WTC11 (cell line): Measurements from ENCODE around the gene CD300A. TPM values are rescaled to one million over a fixed set of nuclear protein-coding genes. Genes with fewer than 3 reads are reported as not detected.

Source experiments
- ATAC-seq: fragments of 200-7000 bp; cut with Tn5 transposase; 2 replicates; pipeline ENCODE4 v1.10.0; 2021; ENCODE audit warnings: mild to moderate bottlenecking, moderate library complexity
- CTCF ChIA-PET: fragments of 300-600 bp; sonication (Branson Sonifier 250); formaldehyde crosslinking; loops from one replicate; lab custom pipeline; 2021; ENCODE audit warnings: antibody characterized with exemption; lab: Charles Lee
- POLR2A ChIA-PET: fragments of 350-600 bp; sonication (Branson Sonifier 250); formaldehyde crosslinking; loops from one replicate; lab custom pipeline; 2021; ENCODE audit warnings: antibody characterized with exemption; lab: Charles Lee
- DNase-seq: peaks from one replicate; pipeline ENCODE4 v3.0.0; 2021; ENCODE audit warnings: low spot score
- H3K27ac Mint-ChIP-seq: 2 replicates; pipeline ENCODE4 v1.8.0; 2021; ENCODE audit warnings: mixed read lengths
- H3K27me3 Mint-ChIP-seq: 2 replicates; pipeline ENCODE4 v1.8.0; 2021; ENCODE audit warnings: low read depth, mild to moderate bottlenecking, moderate library complexity, mixed read lengths
- H3K36me3 Mint-ChIP-seq: 2 replicates; pipeline ENCODE4 v1.8.0; 2021; ENCODE audit warnings: mixed read lengths
- H3K4me1 Mint-ChIP-seq: 2 replicates; pipeline ENCODE4 v1.8.0; 2022; ENCODE audit warnings: mixed read lengths
- H3K4me3 Mint-ChIP-seq: 2 replicates; pipeline ENCODE4 v1.8.0; 2021; ENCODE audit warnings: mild to moderate bottlenecking, moderate library complexity, mixed read lengths
- H3K9me3 Mint-ChIP-seq: 2 replicates; pipeline ENCODE4 v1.8.0; 2021; ENCODE audit warnings: mixed read lengths
- AFF4 ChIP-seq: sonication (generic); formaldehyde crosslinking; IDR thresholded peaks from 2 replicates; pipeline ENCODE4 v1.8.1; 2023; ENCODE audit warnings: mild to moderate bottlenecking, missing genetic modification reagents, borderline replicate concordance
- ESRRA ChIP-seq: sonication (generic); formaldehyde crosslinking; IDR thresholded peaks from 2 replicates; pipeline ENCODE4 v1.8.1; 2022; ENCODE audit warnings: mild to moderate bottlenecking, missing genetic modification reagents, borderline replicate concordance
- ETV6 ChIP-seq: sonication (generic); formaldehyde crosslinking; IDR thresholded peaks from 2 replicates; pipeline ENCODE4 v1.8.1; 2022; ENCODE audit warnings: mild to moderate bottlenecking, missing genetic modification reagents
- JAZF1 ChIP-seq: fragments of 250-450 bp; sonication (Bioruptor Pico); IDR thresholded peaks from 2 replicates; pipeline ENCODE4 v1.9.0; 2021; ENCODE audit warnings: moderate library complexity, mild to moderate bottlenecking, inconsistent platforms
- KAT7 ChIP-seq: sonication (generic); formaldehyde crosslinking; IDR thresholded peaks from 2 replicates; pipeline ENCODE4 v1.8.1; 2023; ENCODE audit warnings: missing genetic modification reagents, mild to moderate bottlenecking, borderline replicate concordance
- MYBL2 ChIP-seq: sonication (generic); formaldehyde crosslinking; IDR thresholded peaks from 2 replicates; pipeline ENCODE4 v1.8.1; 2023; ENCODE audit warnings: mild to moderate bottlenecking, moderate library complexity, missing genetic modification reagents
- NFYB ChIP-seq: sonication (generic); formaldehyde crosslinking; conservative IDR thresholded peaks from 2 replicates; pipeline ENCODE4 v1.8.0; 2022; ENCODE audit warnings: low read depth, missing genetic modification reagents
- OVOL2 ChIP-seq: fragments of 250-450 bp; sonication (Bioruptor Pico); IDR thresholded peaks from 2 replicates; pipeline ENCODE4 v1.9.0; 2021; ENCODE audit warnings: mild to moderate bottlenecking, borderline replicate concordance
- PRDM15 ChIP-seq: sonication (generic); formaldehyde crosslinking; IDR thresholded peaks from 2 replicates; pipeline ENCODE4 v1.8.0; 2022; ENCODE audit warnings: missing genetic modification reagents
- SMAD4 ChIP-seq: sonication (generic); formaldehyde crosslinking; IDR thresholded peaks from 2 replicates; pipeline ENCODE4 v1.8.0; 2022; ENCODE audit warnings: mild to moderate bottlenecking, missing genetic modification reagents
- SP1 ChIP-seq: sonication (generic); formaldehyde crosslinking; conservative IDR thresholded peaks from 2 replicates; pipeline ENCODE4 v1.8.1; 2022; ENCODE audit warnings: missing genetic modification reagents
- TP53 ChIP-seq: sonication (generic); formaldehyde crosslinking; IDR thresholded peaks from 2 replicates; pipeline ENCODE4 v1.8.1; 2023; ENCODE audit warnings: mild to moderate bottlenecking, missing genetic modification reagents
- ZBTB21 ChIP-seq: sonication (generic); formaldehyde crosslinking; IDR thresholded peaks from 2 replicates; pipeline ENCODE4 v1.8.1; 2023; ENCODE audit warnings: mild to moderate bottlenecking, missing genetic modification reagents, borderline replicate concordance
- ZNF423 ChIP-seq: fragments of 250-450 bp; sonication (Bioruptor Pico); IDR thresholded peaks from 2 replicates; pipeline ENCODE4 v2.1.2; 2022; ENCODE audit warnings: mild to moderate bottlenecking, moderate library complexity
- total RNA-seq: library from RNA; stranded (reverse); gene quantifications from 3 replicates; pipeline ENCODE4 v1.2.3, GENCODE V29; 2021
- TF ChIP-seq, protein P1 (sequence below): sonication (generic); formaldehyde crosslinking; IDR thresholded peaks from 2 replicates; pipeline ENCODE4 v1.8.0; 2023; ENCODE audit warnings: missing genetic modification reagents
- TF ChIP-seq, protein P2 (sequence below): sonication (generic); formaldehyde crosslinking; IDR thresholded peaks from 2 replicates; pipeline ENCODE4 v1.8.1; 2023; ENCODE audit warnings: mild to moderate bottlenecking, missing genetic modification reagents, moderate library complexity
- TF ChIP-seq, protein P3 (sequence below): sonication (generic); formaldehyde crosslinking; IDR thresholded peaks from 2 replicates; pipeline ENCODE4 v1.8.0; 2022; ENCODE audit warnings: mild to moderate bottlenecking, missing genetic modification reagents
- TF ChIP-seq, protein P4 (sequence below): sonication (generic); formaldehyde crosslinking; conservative IDR thresholded peaks from 2 replicates; pipeline ENCODE4 v1.8.1; 2023; ENCODE audit warnings: mild to moderate bottlenecking, low read depth, missing genetic modification reagents, moderate library complexity

CD300A gene
- total RNA-seq, 1 experiment from 2014 or later = 1.1 TPM

DNA sequence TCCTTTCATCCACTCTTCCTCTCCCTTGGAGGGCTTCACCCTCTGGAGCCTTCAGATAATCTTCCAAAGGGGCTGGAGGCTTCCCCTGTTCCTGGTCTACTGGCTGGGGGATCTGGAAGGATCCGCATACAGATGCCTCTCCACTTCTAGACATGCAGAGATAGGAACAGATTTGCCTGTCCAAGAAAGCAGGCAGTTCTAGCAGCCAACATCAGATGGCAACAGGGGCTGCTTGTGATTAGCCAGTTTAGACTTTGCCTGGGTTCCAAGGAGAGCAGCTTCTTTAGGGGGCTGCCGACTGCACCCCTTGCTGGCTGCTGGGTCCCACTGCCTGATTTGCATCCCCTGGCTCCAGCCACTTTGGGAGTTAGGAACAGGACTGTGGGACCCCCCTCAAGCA, 6.2 kb upstream of the CD300A start:
- DNase-seq (no peak), ATAC-seq (no peak)
- Mint-ChIP-seq H3K4me3 (no peak overlapping the region), H3K27me3 (peaks cover 5% of the 10 kb centered on the region), H3K27ac (no peak overlapping the region), H3K9me3 (no peaks in the 10 kb centered on the region), H3K36me3 (no peaks in the 10 kb centered on the region), H3K4me1 (peaks cover 15% of the 10 kb centered on the region)
- TF ChIP-seq ETV6 (no peak), JAZF1 (CRISPR knock-in tag) (no peak), KAT7 (CRISPR knock-in tag) (no peak), TP53 (CRISPR knock-in tag) (no peak), NFYB (no peak), ZNF423 (CRISPR knock-in tag) (no peak), SMAD4 (no peak), ZBTB21 (CRISPR knock-in tag) (no peak)
- TF ChIP-seq, protein P1, sequence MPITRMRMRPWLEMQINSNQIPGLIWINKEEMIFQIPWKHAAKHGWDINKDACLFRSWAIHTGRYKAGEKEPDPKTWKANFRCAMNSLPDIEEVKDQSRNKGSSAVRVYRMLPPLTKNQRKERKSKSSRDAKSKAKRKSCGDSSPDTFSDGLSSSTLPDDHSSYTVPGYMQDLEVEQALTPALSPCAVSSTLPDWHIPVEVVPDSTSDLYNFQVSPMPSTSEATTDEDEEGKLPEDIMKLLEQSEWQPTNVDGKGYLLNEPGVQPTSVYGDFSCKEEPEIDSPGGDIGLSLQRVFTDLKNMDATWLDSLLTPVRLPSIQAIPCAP (CRISPR knock-in tag) = no peak
- CTCF ChIA-PET = interaction anchor here (0.7 kb wide), 1 partner anchor 11 kb away, joined by 4 read pairs; no protein-coding TSS in a partner anchor
- POLR2A ChIA-PET = no interaction called here

GRCh38 chr17:74460996-74461395, 5.4 kb upstream of the CD300A start:
- DNase-seq (no peak), ATAC-seq (no peak)
- Mint-ChIP-seq H3K9me3 (no peaks in the 10 kb centered on the region), H3K27me3 (peaks cover 5% of the 10 kb centered on the region), H3K4me3 (no peak overlapping the region), H3K36me3 (no peaks in the 10 kb centered on the region), H3K27ac (no peak overlapping the region), H3K4me1 (peaks cover 11% of the 10 kb centered on the region)
- POLR2A ChIA-PET = no interaction called here
- CTCF ChIA-PET = interaction anchor here (0.7 to 0.9 kb wide), 2 partner anchors 258 to 276 kb away, joined by 3 to 5 read pairs; partner anchors contain the start of gene RAB37
- no peak for TF ChIP-seq PRDM15 (CRISPR knock-in tag)
- TF ChIP-seq AFF4 (CRISPR knock-in tag) = no peak
- TF ChIP-seq OVOL2 = no peak
- no peak for TF ChIP-seq SP1
- no peak for TF ChIP-seq TP53 (CRISPR knock-in tag)
- no peak for TF ChIP-seq MYBL2 (CRISPR knock-in tag)
- TF ChIP-seq, protein P2, sequence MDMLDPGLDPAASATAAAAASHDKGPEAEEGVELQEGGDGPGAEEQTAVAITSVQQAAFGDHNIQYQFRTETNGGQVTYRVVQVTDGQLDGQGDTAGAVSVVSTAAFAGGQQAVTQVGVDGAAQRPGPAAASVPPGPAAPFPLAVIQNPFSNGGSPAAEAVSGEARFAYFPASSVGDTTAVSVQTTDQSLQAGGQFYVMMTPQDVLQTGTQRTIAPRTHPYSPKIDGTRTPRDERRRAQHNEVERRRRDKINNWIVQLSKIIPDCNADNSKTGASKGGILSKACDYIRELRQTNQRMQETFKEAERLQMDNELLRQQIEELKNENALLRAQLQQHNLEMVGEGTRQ = no peak
- TF ChIP-seq, protein P3, sequence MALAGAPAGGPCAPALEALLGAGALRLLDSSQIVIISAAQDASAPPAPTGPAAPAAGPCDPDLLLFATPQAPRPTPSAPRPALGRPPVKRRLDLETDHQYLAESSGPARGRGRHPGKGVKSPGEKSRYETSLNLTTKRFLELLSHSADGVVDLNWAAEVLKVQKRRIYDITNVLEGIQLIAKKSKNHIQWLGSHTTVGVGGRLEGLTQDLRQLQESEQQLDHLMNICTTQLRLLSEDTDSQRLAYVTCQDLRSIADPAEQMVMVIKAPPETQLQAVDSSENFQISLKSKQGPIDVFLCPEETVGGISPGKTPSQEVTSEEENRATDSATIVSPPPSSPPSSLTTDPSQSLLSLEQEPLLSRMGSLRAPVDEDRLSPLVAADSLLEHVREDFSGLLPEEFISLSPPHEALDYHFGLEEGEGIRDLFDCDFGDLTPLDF (CRISPR knock-in tag) = no peak
- no peak for TF ChIP-seq ESRRA (CRISPR knock-in tag)
- TF ChIP-seq, protein P4, sequence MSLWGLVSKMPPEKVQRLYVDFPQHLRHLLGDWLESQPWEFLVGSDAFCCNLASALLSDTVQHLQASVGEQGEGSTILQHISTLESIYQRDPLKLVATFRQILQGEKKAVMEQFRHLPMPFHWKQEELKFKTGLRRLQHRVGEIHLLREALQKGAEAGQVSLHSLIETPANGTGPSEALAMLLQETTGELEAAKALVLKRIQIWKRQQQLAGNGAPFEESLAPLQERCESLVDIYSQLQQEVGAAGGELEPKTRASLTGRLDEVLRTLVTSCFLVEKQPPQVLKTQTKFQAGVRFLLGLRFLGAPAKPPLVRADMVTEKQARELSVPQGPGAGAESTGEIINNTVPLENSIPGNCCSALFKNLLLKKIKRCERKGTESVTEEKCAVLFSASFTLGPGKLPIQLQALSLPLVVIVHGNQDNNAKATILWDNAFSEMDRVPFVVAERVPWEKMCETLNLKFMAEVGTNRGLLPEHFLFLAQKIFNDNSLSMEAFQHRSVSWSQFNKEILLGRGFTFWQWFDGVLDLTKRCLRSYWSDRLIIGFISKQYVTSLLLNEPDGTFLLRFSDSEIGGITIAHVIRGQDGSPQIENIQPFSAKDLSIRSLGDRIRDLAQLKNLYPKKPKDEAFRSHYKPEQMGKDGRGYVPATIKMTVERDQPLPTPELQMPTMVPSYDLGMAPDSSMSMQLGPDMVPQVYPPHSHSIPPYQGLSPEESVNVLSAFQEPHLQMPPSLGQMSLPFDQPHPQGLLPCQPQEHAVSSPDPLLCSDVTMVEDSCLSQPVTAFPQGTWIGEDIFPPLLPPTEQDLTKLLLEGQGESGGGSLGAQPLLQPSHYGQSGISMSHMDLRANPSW (CRISPR knock-in tag) = no peak
